H9 (cell line): ENCODE measurements around the gene FBXO27. TPM values are rescaled to one million over a fixed set of nuclear protein-coding genes. Genes with fewer than 3 reads are reported as not detected.

Experiments used
- DNase-seq: peaks from one replicate; pipeline ENCODE4 v3.0.0-alpha.2; 2017
- H2AFZ ChIP-seq: one replicate; pipeline ENCODE4 v1.6.1; 2013; ENCODE audit warnings: mild to moderate bottlenecking, low read length, control low read depth, moderate library complexity
- H2AK5ac ChIP-seq: 2 replicates; pipeline ENCODE4 v1.6.1; 2013; ENCODE audit warnings: low read length, control low read depth, mixed read lengths; ENCODE audit not compliant: insufficient read length
- H2BK120ac ChIP-seq: one replicate; pipeline ENCODE4 v1.6.1; 2013; ENCODE audit warnings: low read depth, mild to moderate bottlenecking, low read length, control low read depth, inconsistent platforms; ENCODE audit not compliant: poor library complexity, severe bottlenecking
- H2BK12ac ChIP-seq: 2 replicates; pipeline ENCODE4 v1.6.1; 2013; ENCODE audit warnings: low read length, control low read depth, mixed read lengths, low read depth; ENCODE audit not compliant: insufficient read length
- H2BK15ac ChIP-seq: 2 replicates; pipeline ENCODE4 v1.6.1; 2013; ENCODE audit warnings: low read depth, low read length, control low read depth
- H2BK20ac ChIP-seq: one replicate; pipeline ENCODE4 v1.6.1; 2013; ENCODE audit warnings: low read depth, mild to moderate bottlenecking, low read length, control low read depth, inconsistent platforms; ENCODE audit not compliant: poor library complexity, severe bottlenecking
- H2BK5ac ChIP-seq: 2 replicates; pipeline ENCODE4 v1.6.1; 2013; ENCODE audit warnings: low read length, control low read depth, mixed read lengths; ENCODE audit not compliant: insufficient read length
- H3K14ac ChIP-seq: 2 replicates; pipeline ENCODE4 v1.6.1; 2013; ENCODE audit warnings: low read length, control low read depth; ENCODE audit not compliant: insufficient read depth
- H3K18ac ChIP-seq: 2 replicates; pipeline ENCODE4 v1.6.1; 2013; ENCODE audit warnings: low read depth, mild to moderate bottlenecking, mixed read lengths, low read length, control low read depth; ENCODE audit not compliant: insufficient read length
- H3K23ac ChIP-seq: 2 replicates; pipeline ENCODE4 v1.6.1; 2013; ENCODE audit warnings: low read length, control low read depth, mixed read lengths, low read depth; ENCODE audit not compliant: insufficient read length
- H3K23me2 ChIP-seq: 2 replicates; pipeline ENCODE4 v1.6.1; 2013; ENCODE audit warnings: low read depth, mild to moderate bottlenecking, mixed read lengths, low read length, control low read depth; ENCODE audit not compliant: insufficient read length, poor library complexity, severe bottlenecking
- H3K27ac ChIP-seq: 2 replicates; pipeline ENCODE4 v1.5.1; 2013; ENCODE audit warnings: low read length, control low read depth, mixed read lengths, low read depth; ENCODE audit not compliant: insufficient read length
- H3K27me3 ChIP-seq: 2 replicates; pipeline ENCODE4 v1.6.1; 2013; ENCODE audit warnings: low read length, control low read depth, inconsistent platforms; ENCODE audit not compliant: insufficient read depth
- H3K4ac ChIP-seq: 2 replicates; pipeline ENCODE4 v1.6.1; 2013; ENCODE audit warnings: low read depth, mild to moderate bottlenecking, control low read depth, inconsistent platforms, low read length, moderate library complexity
- H3K4me1 ChIP-seq: 2 replicates; pipeline ENCODE4 v1.6.1; 2013; ENCODE audit warnings: low read length, control low read depth, inconsistent platforms; ENCODE audit not compliant: insufficient read depth
- H3K4me2 ChIP-seq: 2 replicates; pipeline ENCODE4 v1.6.1; 2013; ENCODE audit warnings: low read length, control low read depth, mixed read lengths; ENCODE audit not compliant: insufficient read length, insufficient read depth
- H3K56ac ChIP-seq: 2 replicates; pipeline ENCODE4 v1.6.1; 2013; ENCODE audit warnings: low read depth, mild to moderate bottlenecking, mixed read lengths, low read length, control low read depth; ENCODE audit not compliant: insufficient read length
- H3K79me1 ChIP-seq: 2 replicates; pipeline ENCODE4 v1.6.1; 2013; ENCODE audit warnings: low read depth, mild to moderate bottlenecking, moderate library complexity, low read length, control low read depth, inconsistent platforms; ENCODE audit not compliant: insufficient read depth, poor library complexity, severe bottlenecking
- H3K79me2 ChIP-seq: 2 replicates; pipeline ENCODE4 v1.6.1; 2013; ENCODE audit warnings: low read length, control low read depth, inconsistent platforms; ENCODE audit not compliant: insufficient read depth
- H3K9ac ChIP-seq: 2 replicates; pipeline ENCODE4 v1.6.1; 2013; ENCODE audit warnings: low read length, control low read depth, mixed read lengths; ENCODE audit not compliant: insufficient read length; ENCODE audit errors: extremely low read depth
- H3K9me3 ChIP-seq: one replicate; pipeline ENCODE4 v1.6.1; 2013; ENCODE audit warnings: low read depth, low read length, inconsistent platforms; ENCODE audit not compliant: control insufficient read depth
- H3T11ph ChIP-seq: one replicate; pipeline ENCODE4 v1.6.1; 2013; ENCODE audit warnings: mild to moderate bottlenecking, low read length, control low read depth, inconsistent platforms
- H4K20me1 ChIP-seq: one replicate; pipeline ENCODE4 v1.6.1; 2013; ENCODE audit not compliant: control insufficient read depth, insufficient read length, insufficient read depth
- H4K5ac ChIP-seq: 2 replicates; pipeline ENCODE4 v1.6.1; 2013; ENCODE audit warnings: low read depth, mild to moderate bottlenecking, mixed read lengths, low read length, control low read depth; ENCODE audit not compliant: insufficient read length
- H4K8ac ChIP-seq: replicated peaks from 2 replicates; pipeline ENCODE4 v1.6.1; 2013; ENCODE audit warnings: low read length, control low read depth, mixed read lengths, low read depth; ENCODE audit not compliant: insufficient read length
- H4K91ac ChIP-seq: 2 replicates; pipeline ENCODE4 v1.6.1; 2013; ENCODE audit warnings: low read depth, mild to moderate bottlenecking, moderate library complexity, mixed read lengths, low read length, control low read depth; ENCODE audit not compliant: insufficient read length
- H3K27ac Mint-ChIP-seq, 3 experiments: 2 replicates in 2 of 3; 3 replicates in 1 of 3; pipeline ENCODE4 v1.8.0; 2020 to 2021; ENCODE audit warnings: mixed read lengths in 3 of 3, mild to moderate bottlenecking in 1 of 3, moderate library complexity in 1 of 3
- H3K27me3 Mint-ChIP-seq: 2 replicates; pipeline ENCODE4 v1.8.0; 2021; ENCODE audit warnings: low read depth, mild to moderate bottlenecking, moderate library complexity, mixed read lengths
- H3K36me3 Mint-ChIP-seq, 3 experiments: 2 replicates in 2 of 3; 3 replicates in 1 of 3; pipeline ENCODE4 v1.8.0; 2020 to 2021; ENCODE audit warnings: low read depth in 3 of 3, mixed read lengths in 3 of 3; ENCODE audit not compliant: insufficient read depth in 1 of 3
- H3K4me1 Mint-ChIP-seq, 2 experiments: 2 replicates each; pipeline ENCODE4 v1.8.0; 2020; ENCODE audit warnings: mixed read lengths in 2 of 2
- H3K4me3 Mint-ChIP-seq, 2 experiments: 2 replicates in 1 of 2; 3 replicates in 1 of 2; pipeline ENCODE4 v1.8.0; 2020 to 2021; ENCODE audit warnings: mild to moderate bottlenecking in 2 of 2, mixed read lengths in 2 of 2, moderate library complexity in 1 of 2
- H3K9me3 Mint-ChIP-seq, 2 experiments: 2 replicates in 1 of 2; 3 replicates in 1 of 2; pipeline ENCODE4 v1.8.0; 2020; ENCODE audit warnings: mild to moderate bottlenecking in 2 of 2, mixed read lengths in 2 of 2, moderate library complexity in 1 of 2
- WGBS: extraction: QIAGEN DNeasy Blood & Tissue Kit; methylation state at CpG from one replicate; pipeline ENCODE4 v1.1.7; 2013; ENCODE audit warnings: missing lambda C conversion rate, low lambda C conversion rate, mixed read lengths; ENCODE audit not compliant: insufficient read length; ENCODE audit errors: extremely low coverage; 5-methylcytosine and 5-hydroxymethylcytosine counted together
- total RNA-seq: library from RNA; stranded (reverse); gene quantifications from 2 replicates; pipeline ENCODE4 v1.2.1, GENCODE V29; 2021
- TF ChIP-seq, protein P1 (sequence below): fragments of 200-600 bp; sonication (generic); conservative IDR thresholded peaks from 3 replicates; pipeline ENCODE4 v1.8.0; 2021; ENCODE audit warnings: antibody characterized with exemption, mild to moderate bottlenecking

The FBXO27 gene
- total RNA-seq, 1 experiment from 2014 or later: 14.5 TPM

- no CpG with 5 or more reads among the region's 4 CpGs for WGBS
- H2AK5ac ChIP-seq: no peak overlapping the region
- no peaks in the 10 kb centered on the region for H3K4me1 Mint-ChIP-seq
- H3K56ac ChIP-seq: no peak overlapping the region
- no peaks in the 10 kb centered on the region; a peak in 1 of 5 replicates for H3K9me3 Mint-ChIP-seq
- H3K14ac ChIP-seq: no peak overlapping the region
- H3K27ac Mint-ChIP-seq: no peak overlapping the region
- H3K9me3 ChIP-seq: no peaks in the 10 kb centered on the region
- no peak overlapping the region for H4K91ac ChIP-seq
- H2AFZ ChIP-seq: no peak overlapping the region
- H3K27me3 ChIP-seq: no peaks in the 10 kb centered on the region; the same call in 1 of the 2 replicates
- no peaks in the 10 kb centered on the region; the same call in 1 of the 2 replicates for H3K27me3 Mint-ChIP-seq
- H2BK15ac ChIP-seq: no peak overlapping the region
- no peaks in the 10 kb centered on the region for H3K79me1 ChIP-seq
- no peak overlapping the region for H3K4me3 Mint-ChIP-seq
- H3K36me3 Mint-ChIP-seq: peaks cover 5 to 11% (median 6%) of the 10 kb centered on the region in 3 experiments; a peak in 6 of 7 replicates
- H3K23ac ChIP-seq: no peak overlapping the region
- H2BK120ac ChIP-seq: no peak overlapping the region
- no peaks in the 10 kb centered on the region for H3K4me1 ChIP-seq
- no peak overlapping the region for H2BK5ac ChIP-seq
- no peak overlapping the region for H3K4ac ChIP-seq
- no peak overlapping the region for H3T11ph ChIP-seq
- TF ChIP-seq, protein P1, sequence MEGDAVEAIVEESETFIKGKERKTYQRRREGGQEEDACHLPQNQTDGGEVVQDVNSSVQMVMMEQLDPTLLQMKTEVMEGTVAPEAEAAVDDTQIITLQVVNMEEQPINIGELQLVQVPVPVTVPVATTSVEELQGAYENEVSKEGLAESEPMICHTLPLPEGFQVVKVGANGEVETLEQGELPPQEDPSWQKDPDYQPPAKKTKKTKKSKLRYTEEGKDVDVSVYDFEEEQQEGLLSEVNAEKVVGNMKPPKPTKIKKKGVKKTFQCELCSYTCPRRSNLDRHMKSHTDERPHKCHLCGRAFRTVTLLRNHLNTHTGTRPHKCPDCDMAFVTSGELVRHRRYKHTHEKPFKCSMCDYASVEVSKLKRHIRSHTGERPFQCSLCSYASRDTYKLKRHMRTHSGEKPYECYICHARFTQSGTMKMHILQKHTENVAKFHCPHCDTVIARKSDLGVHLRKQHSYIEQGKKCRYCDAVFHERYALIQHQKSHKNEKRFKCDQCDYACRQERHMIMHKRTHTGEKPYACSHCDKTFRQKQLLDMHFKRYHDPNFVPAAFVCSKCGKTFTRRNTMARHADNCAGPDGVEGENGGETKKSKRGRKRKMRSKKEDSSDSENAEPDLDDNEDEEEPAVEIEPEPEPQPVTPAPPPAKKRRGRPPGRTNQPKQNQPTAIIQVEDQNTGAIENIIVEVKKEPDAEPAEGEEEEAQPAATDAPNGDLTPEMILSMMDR: no peak
- no peak overlapping the region for H3K18ac ChIP-seq
- H3K4me2 ChIP-seq: no peak overlapping the region
- no peak overlapping the region for H3K9ac ChIP-seq
- H4K5ac ChIP-seq: no peak overlapping the region
- no peaks in the 10 kb centered on the region for H3K23me2 ChIP-seq
- H3K79me2 ChIP-seq: no peaks in the 10 kb centered on the region
- no peak overlapping the region for H4K8ac ChIP-seq
- H2BK12ac ChIP-seq: no peak overlapping the region
- H2BK20ac ChIP-seq: no peak overlapping the region
- no peak overlapping the region for H3K27ac ChIP-seq
- no peaks in the 10 kb centered on the region for H4K20me1 ChIP-seq
- no peak for DNase-seq
These were observed 11.3 kb downstream of the FBXO27 start for GRCh38 chr19:39021063-39021462.
